GM10248 (cell line): ENCODE measurements around the gene KAT2A.

ENCODE experiments used
- CTCF ChIA-PET: fragments of 300-600 bp; sonication (Branson Sonifier 250); formaldehyde crosslinking; extraction: SDS; loops from one replicate; lab custom pipeline; 2021; ENCODE audit warnings: antibody characterized with exemption; lab: Yijun Ruan, JAX
- POLR2A ChIA-PET: fragments of 350-650 bp; sonication (Branson Sonifier 250); formaldehyde crosslinking; extraction: SDS; loops from one replicate; lab custom pipeline; 2020; ENCODE audit warnings: antibody characterized with exemption; lab: Yijun Ruan, JAX
- DNase-seq: peaks from one replicate; pipeline ENCODE4 v3.0.0; 2012; ENCODE audit errors: extremely low spot score
- CTCF ChIP-seq: IDR thresholded peaks from 2 replicates; pipeline ENCODE4 v1.5.1; 2012; ENCODE audit warnings: mild to moderate bottlenecking, low read depth; ENCODE audit errors: extremely low read depth, missing control alignments, control extremely low read depth

KAT2A gene

GRCh38 chr17:42136654-42137051 lies 15.5 kb upstream of the KAT2A start:
- POLR2A ChIA-PET, result interaction anchor here (0.6 to 0.9 kb wide), 2 partner anchors 55 to 170 kb away, joined by 3 to 11 read pairs; partner anchors contain the start of gene CNP
- no peak for DNase-seq
- TF ChIP-seq CTCF, result no peak
- CTCF ChIA-PET, result interaction anchor here (1.1 to 4.3 kb wide), 13 partner anchors 9 to 113 kb away, joined by 3 to 15 read pairs (median 4); partner anchors contain the start of gene DHX58

- no peak for DNase-seq
- CTCF ChIA-PET, result interaction anchor here (0.9 to 4.3 kb wide), 13 partner anchors 8 to 113 kb away, joined by 3 to 15 read pairs (median 4); partner anchors contain the start of gene KCNH4
- no peak for TF ChIP-seq CTCF
- POLR2A ChIA-PET, result interaction anchor here (0.6 to 0.9 kb wide), 3 partner anchors 56 to 1183 kb away, joined by 3 to 11 read pairs (median 5); partner anchors contain the start of gene CNP
Measured at GRCh38 chr17:42135664-42136653, 14.8 kb upstream of the KAT2A start.

GRCh38 chr17:42135151-42135550 lies 14.0 kb upstream of the KAT2A start:
- no peak for DNase-seq
- no peak for TF ChIP-seq CTCF
- ChIA-PET POLR2A (interaction anchor here (0.6 kb wide), 1 partner anchor 1183 kb away, joined by 5 read pairs; no protein-coding TSS in a partner anchor), CTCF (interaction anchor here (0.9 to 8.2 kb wide), 9 partner anchors 10 to 112 kb away, joined by 3 to 47 read pairs (median 5); partner anchors contain the start of gene KCNH4)

GRCh38 chr17:42133461-42134041 lies 12.4 kb upstream of the KAT2A start:
- no peak for TF ChIP-seq CTCF
- CTCF ChIA-PET, result interaction anchor here (1.0 to 8.2 kb wide), 7 partner anchors 9 to 379 kb away, joined by 3 to 47 read pairs (median 4); no protein-coding TSS in a partner anchor
- DNase-seq, result peak; percentile 61
- POLR2A ChIA-PET, result no interaction called here

- no peak for TF ChIP-seq CTCF
- DNase-seq, result no peak
- POLR2A ChIA-PET, result no interaction called here
- CTCF ChIA-PET, result interaction anchor here (1.2 to 8.2 kb wide), 2 partner anchors 10 to 14 kb away, joined by 3 to 47 read pairs; no protein-coding TSS in a partner anchor
Measured at GRCh38 chr17:42132941-42133340, 11.8 kb upstream of the KAT2A start.

- ChIA-PET POLR2A (no interaction called here), CTCF (interaction anchor here (0.8 to 8.2 kb wide), 6 partner anchors 11 to 106 kb away, joined by 3 to 47 read pairs (median 6); no protein-coding TSS in a partner anchor)
- TF ChIP-seq CTCF, result no peak
- no peak for DNase-seq
Measured at GRCh38 chr17:42131981-42132432, 10.8 kb upstream of the KAT2A start.
